Brain microvascular endothelial cell (primary cell): ENCODE results near the gene ABCC9.

Experiments used
- DNase-seq: peaks from one replicate; pipeline ENCODE4 v3.0.0-alpha.2; 2020
- H3K27ac ChIP-seq: fragments of 250-450 bp; sonication (Bioruptor Pico); 2 replicates; pipeline ENCODE4 v1.5.1; 2020; ENCODE audit warnings: mild to moderate bottlenecking, moderate library complexity
- H3K27me3 ChIP-seq: fragments of 250-450 bp; sonication (Bioruptor Pico); replicated peaks from 2 replicates; pipeline ENCODE4 v1.5.1; 2020; ENCODE audit warnings: mild to moderate bottlenecking
- H3K36me3 ChIP-seq: fragments of 250-450 bp; sonication (Bioruptor Pico); replicated peaks from 2 replicates; pipeline ENCODE4 v1.5.1; 2020; ENCODE audit warnings: mild to moderate bottlenecking
- H3K4me3 ChIP-seq: 2 replicates; pipeline ENCODE4 v1.5.1; 2011; ENCODE audit warnings: low read depth, mild to moderate bottlenecking, control low read depth, low read length, moderate library complexity
- in situ Hi-C: cut with HindIII; loops from 2 replicates; pipeline ENCODE4 v1.10.0; 2017; ENCODE audit warnings: low sequenced_read_pairs, low pct_ligation_motif_present
- TF ChIP-seq, protein P1 (sequence below): IDR thresholded peaks from 2 replicates; pipeline ENCODE4 v1.5.1; 2011; ENCODE audit warnings: low read depth, mild to moderate bottlenecking, moderate library complexity, low read length, control low read depth, inconsistent platforms; ENCODE audit errors: missing control alignments

Gene ABCC9

DNA sequence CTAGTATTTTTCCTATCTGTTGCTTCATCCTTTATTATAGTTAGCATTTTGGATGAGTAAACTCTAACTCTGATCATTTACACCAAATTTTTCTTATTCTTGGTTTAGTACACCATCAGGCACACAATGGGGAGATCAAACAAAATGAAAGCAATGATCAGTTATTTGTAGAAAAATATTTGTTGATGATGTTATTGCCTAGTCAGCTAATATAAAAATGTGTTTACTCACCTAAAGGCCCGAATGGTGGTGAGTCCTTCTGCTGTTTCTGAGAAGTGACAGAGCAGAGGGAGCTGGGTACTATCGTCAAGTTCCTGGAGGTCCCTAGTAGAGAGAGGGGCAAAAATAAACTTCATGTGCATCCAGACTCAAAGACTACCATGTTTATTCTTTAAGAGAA, 103.4 kb downstream of the ABCC9 start:
- Histone ChIP-seq H3K27me3 (no peaks in the 10 kb centered on the region), H3K36me3 (no peaks in the 10 kb centered on the region), H3K27ac (no peak overlapping the region), H3K4me3 (no peak overlapping the region)
- DNase-seq: no peak
- TF ChIP-seq, protein P1, sequence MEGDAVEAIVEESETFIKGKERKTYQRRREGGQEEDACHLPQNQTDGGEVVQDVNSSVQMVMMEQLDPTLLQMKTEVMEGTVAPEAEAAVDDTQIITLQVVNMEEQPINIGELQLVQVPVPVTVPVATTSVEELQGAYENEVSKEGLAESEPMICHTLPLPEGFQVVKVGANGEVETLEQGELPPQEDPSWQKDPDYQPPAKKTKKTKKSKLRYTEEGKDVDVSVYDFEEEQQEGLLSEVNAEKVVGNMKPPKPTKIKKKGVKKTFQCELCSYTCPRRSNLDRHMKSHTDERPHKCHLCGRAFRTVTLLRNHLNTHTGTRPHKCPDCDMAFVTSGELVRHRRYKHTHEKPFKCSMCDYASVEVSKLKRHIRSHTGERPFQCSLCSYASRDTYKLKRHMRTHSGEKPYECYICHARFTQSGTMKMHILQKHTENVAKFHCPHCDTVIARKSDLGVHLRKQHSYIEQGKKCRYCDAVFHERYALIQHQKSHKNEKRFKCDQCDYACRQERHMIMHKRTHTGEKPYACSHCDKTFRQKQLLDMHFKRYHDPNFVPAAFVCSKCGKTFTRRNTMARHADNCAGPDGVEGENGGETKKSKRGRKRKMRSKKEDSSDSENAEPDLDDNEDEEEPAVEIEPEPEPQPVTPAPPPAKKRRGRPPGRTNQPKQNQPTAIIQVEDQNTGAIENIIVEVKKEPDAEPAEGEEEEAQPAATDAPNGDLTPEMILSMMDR: no peak
- in situ Hi-C loops: no loop called here

DNA sequence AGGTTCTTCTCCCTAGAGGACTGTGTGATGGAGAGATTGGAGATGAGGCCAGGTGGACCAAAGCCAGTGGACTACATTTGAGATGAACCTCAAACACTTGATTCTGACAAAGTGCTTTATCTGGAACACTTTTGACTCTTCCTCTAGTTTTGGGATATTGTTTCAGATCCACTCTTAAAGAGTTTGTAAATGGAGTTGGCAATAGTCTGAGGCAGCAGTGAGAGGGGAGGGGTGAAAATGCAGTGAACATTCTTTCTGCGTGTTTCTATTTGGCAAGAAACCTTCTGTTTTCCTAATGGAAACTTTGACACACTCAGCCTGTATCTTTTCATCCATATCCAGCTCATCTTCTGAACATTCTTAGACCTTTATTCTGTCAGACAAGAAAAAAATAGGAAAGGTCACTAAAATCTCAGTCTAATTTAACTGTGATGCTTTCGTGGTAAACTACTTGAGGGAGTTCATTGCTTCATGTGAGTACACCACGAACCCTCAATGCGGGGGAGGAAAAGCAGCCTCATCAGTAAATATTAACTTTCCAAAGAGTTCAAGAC, 109.4 kb downstream of the ABCC9 start:
- DNase-seq: no peak
- in situ Hi-C loops: no loop called here
- Histone ChIP-seq H3K36me3 (no peaks in the 10 kb centered on the region), H3K4me3 (no peak overlapping the region), H3K27ac (no peak overlapping the region), H3K27me3 (no peaks in the 10 kb centered on the region)
- TF ChIP-seq, protein P1: no peak

DNA sequence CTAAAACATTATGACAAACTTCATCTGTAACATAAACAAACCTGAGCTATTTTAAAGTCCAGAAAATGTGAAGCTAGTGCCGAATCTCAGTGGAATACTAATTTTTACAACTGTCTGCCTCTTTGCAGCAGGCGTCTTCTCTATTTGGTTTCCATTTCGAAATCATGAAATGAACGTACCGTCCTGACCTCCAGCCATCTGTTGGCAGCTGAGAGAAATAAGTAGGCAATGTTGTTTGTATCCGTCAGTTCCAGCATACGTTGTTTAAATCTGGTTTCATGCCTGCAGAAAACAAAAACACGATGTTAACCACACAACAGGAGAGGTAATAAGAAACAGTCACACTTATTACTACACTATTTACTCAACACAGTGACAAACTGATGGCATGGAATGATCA, 112.4 kb downstream of the ABCC9 start:
- in situ Hi-C loops: no loop called here
- TF ChIP-seq, protein P1: no peak
- no peak overlapping the region for H3K27ac ChIP-seq
- no peak overlapping the region for H3K4me3 ChIP-seq
- no peaks in the 10 kb centered on the region for H3K36me3 ChIP-seq
- no peaks in the 10 kb centered on the region for H3K27me3 ChIP-seq
- DNase-seq: no peak

DNA sequence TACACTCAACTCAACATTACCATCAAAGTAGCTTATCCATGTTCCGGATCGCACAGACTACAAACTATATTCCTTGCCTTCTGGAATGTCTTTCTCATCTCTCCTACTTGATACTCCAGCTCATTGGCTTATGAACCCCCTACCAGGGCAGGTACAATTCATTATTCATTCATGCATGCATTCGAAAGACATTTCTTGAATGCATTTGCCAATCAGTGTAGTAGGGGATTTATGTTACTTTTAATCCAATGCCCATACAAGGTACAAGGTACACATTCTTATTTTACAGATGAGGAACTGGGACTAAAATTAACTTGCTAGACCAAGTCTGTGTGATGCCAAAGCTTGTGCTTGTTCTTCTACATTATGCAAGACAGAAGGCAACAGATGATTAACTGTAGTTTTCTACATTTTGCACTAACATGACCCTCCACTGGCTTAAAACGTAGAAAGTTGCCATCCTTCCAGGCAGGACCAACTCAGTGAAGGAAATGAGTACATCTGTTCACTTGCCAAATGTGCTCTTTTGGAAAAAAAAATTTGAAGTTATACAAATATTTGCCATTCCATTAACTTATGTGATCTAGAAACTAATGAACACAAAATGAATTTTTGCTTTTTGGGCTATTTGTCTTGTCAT, 113.0 kb downstream of the ABCC9 start:
- no peak for DNase-seq
- no peak overlapping the region for H3K27ac ChIP-seq
- in situ Hi-C loops: no loop called here
- no peaks in the 10 kb centered on the region for H3K27me3 ChIP-seq
- H3K36me3 ChIP-seq: no peaks in the 10 kb centered on the region
- TF ChIP-seq, protein P1: no peak
- H3K4me3 ChIP-seq: no peak overlapping the region

DNA sequence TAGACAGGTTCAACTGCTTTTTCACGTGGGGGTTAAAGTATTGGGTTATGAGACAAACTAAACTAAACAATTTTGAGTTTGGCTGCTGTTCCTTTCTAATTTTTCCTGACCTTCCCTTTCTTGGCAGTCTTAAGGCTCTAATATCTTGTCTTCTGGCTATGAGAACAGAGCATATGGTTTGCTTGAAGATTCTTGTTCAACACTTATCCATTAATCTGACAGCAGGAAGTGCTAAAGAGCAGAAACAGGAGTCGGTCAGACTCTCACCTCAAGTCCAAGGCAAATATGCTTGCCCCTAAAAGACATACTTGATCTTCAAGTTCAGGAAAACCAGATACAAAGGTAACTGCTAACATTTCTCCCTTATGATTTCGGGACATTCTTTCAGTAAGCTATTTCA, 114.1 kb downstream of the ABCC9 start:
- no peak overlapping the region for H3K27ac ChIP-seq
- H3K27me3 ChIP-seq: no peaks in the 10 kb centered on the region
- no peak overlapping the region for H3K4me3 ChIP-seq
- DNase-seq: no peak
- no peaks in the 10 kb centered on the region for H3K36me3 ChIP-seq
- TF ChIP-seq, protein P1: no peak
- in situ Hi-C loops: no loop called here

DNA sequence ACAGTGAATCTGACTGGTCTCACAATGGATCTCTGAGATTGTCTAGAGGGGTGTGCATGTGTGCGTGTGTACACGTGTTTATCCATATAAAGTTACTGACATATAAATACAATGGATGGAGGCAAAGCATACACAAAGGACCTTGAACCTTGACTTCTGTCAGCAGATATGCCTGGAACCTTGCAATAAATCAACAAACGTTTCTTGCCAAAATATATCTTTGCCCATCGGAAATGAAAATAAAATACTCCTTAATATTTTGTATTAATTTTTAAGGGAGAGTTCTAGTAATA, 114.7 kb downstream of the ABCC9 start:
- H3K27me3 ChIP-seq: no peaks in the 10 kb centered on the region
- no peak for DNase-seq
- TF ChIP-seq, protein P1: no peak
- no peak overlapping the region for H3K27ac ChIP-seq
- H3K36me3 ChIP-seq: no peaks in the 10 kb centered on the region
- no peak overlapping the region for H3K4me3 ChIP-seq
- in situ Hi-C loops: no loop called here
